Right lobe of liver (tissue), 6 donors: ENCODE data around the gene MEG3. TPM values are rescaled to one million over a fixed set of nuclear protein-coding genes. Genes with fewer than 3 reads are reported as not detected.
A peak's percentile ranks its signal among the peaks of the same experiment; 100 is the strongest.

ENCODE experiments used
- ATAC-seq, 4 donors: fragments of 200-7000 bp; cut with Tn5 transposase; one replicate each; pipeline ENCODE4 v1.9.1; 2020; ENCODE audit warnings: mild to moderate bottlenecking in 4 of 4, moderate library complexity in 4 of 4
- DNase-seq, 3 donors: peaks; one replicate each; pipeline ENCODE4 v3.0.0-alpha.2; 2020
- H3K27ac ChIP-seq, 3 donors: fragments of 200-600 bp; one replicate each; pipeline ENCODE4 v1.8.0; 2022
- H3K27me3 ChIP-seq, 2 donors: fragments of 200-600 bp; one replicate each; pipeline ENCODE4 v1.8.0; 2022
- H3K36me3 ChIP-seq, 4 donors: fragments of 200-600 bp; sonication (generic) in 1 of 4; one replicate each; pipeline versions ENCODE4 v1.5.1 to v1.8.0; 2017 to 2022; ENCODE audit warnings: control low read depth in 1 of 4
- H3K4me1 ChIP-seq, 4 donors: fragments of 200-600 bp; sonication (generic) in 1 of 4; one replicate each; pipeline versions ENCODE4 v1.5.1 to v1.8.0; 2017 to 2022; ENCODE audit warnings: control low read depth in 1 of 4
- H3K4me3 ChIP-seq, 3 donors: fragments of 200-600 bp; one replicate each; pipeline ENCODE4 v1.8.0; 2022
- H3K9me3 ChIP-seq, 4 donors: fragments of 200-600 bp; sonication (generic) in 1 of 4; one replicate each; pipeline versions ENCODE4 v1.5.1 to v1.8.0; 2017 to 2022; ENCODE audit warnings: control low read depth in 1 of 4
- POLR2A ChIP-seq: fragments of 450-650 bp; IDR thresholded peaks from one replicate; pipeline ENCODE4 v1.6.1; 2017; ENCODE audit warnings: antibody characterized with exemption, mild to moderate bottlenecking
- WGBS: methylation state at CpG from one replicate; pipeline ENCODE4 v1.1.6; 2018; ENCODE audit warnings: low coverage, low lambda C conversion rate; ENCODE audit not compliant: insufficient coverage; ENCODE audit errors: missing lambda C conversion rate; 5-methylcytosine and 5-hydroxymethylcytosine counted together
- intact Hi-C, 2 donors: fragments of 100-400 bp; cut with DNase I; formaldehyde crosslinking; loops; one replicate each; pipeline versions ENCODE4 v1.11.2 to v1.14.1; 2022
- total RNA-seq, 6 experiments: library from RNA; depleted of rRNA in 2 of 6; stranded (reverse); fragments of >200 nt in 2 of 6; fragmentation: NEBNext Ultra II Directional in 3 of 6; extraction: Animal tissue kit (Norgen Biotek cat#: 25700) in 3 of 6; gene quantifications; one replicate each; pipeline versions ENCODE4 v1.1.0 to v1.2.4, GENCODE V29; 2016 to 2023
- TF ChIP-seq, protein P1 (sequence below), 4 donors: fragments of 200-600 bp in 3 of 4; fragments of 450-650 bp in 1 of 4; IDR thresholded peaks; one replicate each; pipeline versions ENCODE4 v1.5.1 to v1.8.0; 2016 to 2022; ENCODE audit warnings: antibody characterized with exemption in 4 of 4, mild to moderate bottlenecking in 2 of 4
- donor health status: DM: no; HTN: yes; CAD: no.
- donor health status: DM: no; HTN: no; CAD: no.
- donor health status: DM: no; HTN: no; CAD: no.
- donor health status: DM: no; HTN: yes; CAD: no.
- donor health status: DM: no; HTN: yes; CAD: no.

MEG3 gene
- total RNA-seq, 6 experiments from 2014 or later, result 5.7 to 43.7 (median 23.9) TPM

DNA sequence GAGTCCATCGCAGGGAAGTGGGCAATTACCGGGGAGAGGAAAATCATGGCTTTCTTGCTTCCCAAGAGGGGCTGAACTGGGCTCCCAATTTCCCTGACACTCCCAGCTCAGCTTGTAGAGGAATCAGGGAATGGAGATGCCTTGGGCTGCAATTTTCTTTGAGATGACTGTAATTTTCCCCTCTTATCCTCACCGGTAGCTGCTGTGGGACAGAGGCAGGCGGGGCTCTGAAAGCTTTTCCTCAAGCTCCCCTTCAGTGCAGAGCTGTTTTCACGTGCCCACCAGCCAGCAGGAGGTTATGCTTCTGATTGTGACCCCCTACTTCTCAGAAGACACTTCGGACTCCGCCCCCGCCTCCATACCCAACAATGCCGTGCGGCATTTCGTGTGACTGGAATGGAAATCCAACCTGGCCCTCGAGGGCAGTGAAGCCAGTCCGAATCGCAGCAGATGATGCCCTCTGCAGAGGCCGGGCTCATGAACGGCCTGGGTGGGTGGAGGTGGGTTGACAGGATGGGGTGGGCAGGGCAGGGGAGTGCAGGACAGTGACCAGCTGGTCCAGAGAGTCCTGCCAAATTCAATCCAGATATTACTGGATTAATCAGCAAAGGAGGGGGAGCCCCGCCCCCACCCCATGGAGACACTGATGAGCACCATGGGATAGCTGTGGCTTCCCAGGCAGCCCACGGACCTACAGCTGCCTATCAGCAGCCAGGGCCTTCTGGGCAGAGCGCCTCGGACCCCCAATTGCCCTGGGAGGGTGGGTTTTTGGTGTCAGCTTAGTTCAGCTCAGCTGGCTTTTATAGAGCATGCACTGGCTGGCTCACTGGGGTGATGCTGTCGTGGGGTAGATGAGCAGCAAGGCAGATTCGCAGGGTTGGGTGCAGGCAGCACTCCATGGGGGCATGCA is 40.0 kb downstream of the MEG3 start:
- H3K27ac ChIP-seq, result no peak overlapping the region
- ATAC-seq, result no peak
- no peaks in the 10 kb centered on the region for H3K27me3 ChIP-seq
- no peaks in the 10 kb centered on the region for H3K9me3 ChIP-seq
- DNase-seq, result peak in 1 of 3 donors; percentile 42
- H3K4me1 ChIP-seq, result no peaks in the 10 kb centered on the region
- H3K4me3 ChIP-seq, result no peak overlapping the region
- intact Hi-C loops, result no loop called here
- H3K36me3 ChIP-seq, result no peaks in the 10 kb centered on the region
- TF ChIP-seq, protein P1, sequence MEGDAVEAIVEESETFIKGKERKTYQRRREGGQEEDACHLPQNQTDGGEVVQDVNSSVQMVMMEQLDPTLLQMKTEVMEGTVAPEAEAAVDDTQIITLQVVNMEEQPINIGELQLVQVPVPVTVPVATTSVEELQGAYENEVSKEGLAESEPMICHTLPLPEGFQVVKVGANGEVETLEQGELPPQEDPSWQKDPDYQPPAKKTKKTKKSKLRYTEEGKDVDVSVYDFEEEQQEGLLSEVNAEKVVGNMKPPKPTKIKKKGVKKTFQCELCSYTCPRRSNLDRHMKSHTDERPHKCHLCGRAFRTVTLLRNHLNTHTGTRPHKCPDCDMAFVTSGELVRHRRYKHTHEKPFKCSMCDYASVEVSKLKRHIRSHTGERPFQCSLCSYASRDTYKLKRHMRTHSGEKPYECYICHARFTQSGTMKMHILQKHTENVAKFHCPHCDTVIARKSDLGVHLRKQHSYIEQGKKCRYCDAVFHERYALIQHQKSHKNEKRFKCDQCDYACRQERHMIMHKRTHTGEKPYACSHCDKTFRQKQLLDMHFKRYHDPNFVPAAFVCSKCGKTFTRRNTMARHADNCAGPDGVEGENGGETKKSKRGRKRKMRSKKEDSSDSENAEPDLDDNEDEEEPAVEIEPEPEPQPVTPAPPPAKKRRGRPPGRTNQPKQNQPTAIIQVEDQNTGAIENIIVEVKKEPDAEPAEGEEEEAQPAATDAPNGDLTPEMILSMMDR (IDR thresholded peaks at IDR 0.05), result no peak
- TF ChIP-seq POLR2A, result no peak
- WGBS, result 76% methylated on average over 10 of the region's 22 CpGs

DNA sequence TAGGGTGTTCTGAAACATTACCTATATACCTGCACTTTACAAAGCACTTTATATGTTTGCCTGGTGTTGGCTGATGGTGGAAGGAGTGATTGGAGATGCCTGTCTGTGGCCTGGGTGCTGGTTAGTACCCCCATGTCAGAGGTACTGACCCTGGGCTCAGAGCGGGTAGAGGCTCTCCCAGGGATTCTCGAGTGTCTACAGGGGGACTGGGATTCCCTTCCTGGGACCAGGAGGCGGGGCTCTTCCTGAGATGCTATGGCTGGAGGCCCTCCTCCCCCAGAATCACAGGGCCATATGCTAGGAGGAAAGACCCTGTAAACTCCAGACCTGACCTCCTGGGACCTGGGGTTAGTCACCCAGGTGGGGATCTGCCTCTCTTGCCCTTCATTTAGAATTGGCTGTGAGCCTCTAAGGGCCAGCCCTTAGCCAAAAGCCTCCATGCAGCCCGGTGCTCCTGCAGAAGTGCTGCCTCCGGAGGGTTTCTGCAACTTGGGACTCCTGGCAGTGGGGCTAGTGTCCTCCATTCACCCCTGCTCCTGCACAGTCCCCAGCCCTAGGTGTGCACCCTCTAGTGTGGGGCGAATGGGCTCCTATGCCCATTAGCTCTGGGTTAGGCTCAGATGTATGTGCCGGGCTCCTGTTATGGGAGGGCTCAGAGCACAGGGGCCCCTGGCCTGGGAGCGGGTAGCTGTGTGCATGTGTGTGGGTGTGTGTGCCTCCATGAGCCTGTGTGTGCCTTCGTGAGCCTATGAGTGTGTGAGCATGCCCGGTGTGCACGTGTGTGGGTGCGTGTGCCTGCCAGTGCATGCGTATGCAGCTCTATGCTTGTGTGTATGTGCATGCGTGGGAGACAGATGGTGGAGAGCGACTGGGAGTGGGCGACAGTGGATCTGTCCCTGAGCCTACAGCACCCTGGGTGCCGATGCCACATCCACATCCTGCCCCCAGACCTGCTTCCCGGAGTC is 41.0 kb downstream of the MEG3 start:
- intact Hi-C loops, result no loop called here
- DNase-seq (peak in 1 of 3 donors; percentile 28), ATAC-seq (peak in 1 of 4 donors; percentile 18)
- no peak overlapping the region for H3K27ac ChIP-seq
- 70% methylated on average over 4 of the region's 18 CpGs for WGBS
- no peaks in the 10 kb centered on the region for H3K36me3 ChIP-seq
- no peaks in the 10 kb centered on the region for H3K9me3 ChIP-seq
- no peak for TF ChIP-seq POLR2A
- TF ChIP-seq, protein P1 (IDR thresholded peaks at IDR 0.05), result no peak
- H3K4me3 ChIP-seq, result no peak overlapping the region
- no peaks in the 10 kb centered on the region for H3K4me1 ChIP-seq
- H3K27me3 ChIP-seq, result no peaks in the 10 kb centered on the region

DNA sequence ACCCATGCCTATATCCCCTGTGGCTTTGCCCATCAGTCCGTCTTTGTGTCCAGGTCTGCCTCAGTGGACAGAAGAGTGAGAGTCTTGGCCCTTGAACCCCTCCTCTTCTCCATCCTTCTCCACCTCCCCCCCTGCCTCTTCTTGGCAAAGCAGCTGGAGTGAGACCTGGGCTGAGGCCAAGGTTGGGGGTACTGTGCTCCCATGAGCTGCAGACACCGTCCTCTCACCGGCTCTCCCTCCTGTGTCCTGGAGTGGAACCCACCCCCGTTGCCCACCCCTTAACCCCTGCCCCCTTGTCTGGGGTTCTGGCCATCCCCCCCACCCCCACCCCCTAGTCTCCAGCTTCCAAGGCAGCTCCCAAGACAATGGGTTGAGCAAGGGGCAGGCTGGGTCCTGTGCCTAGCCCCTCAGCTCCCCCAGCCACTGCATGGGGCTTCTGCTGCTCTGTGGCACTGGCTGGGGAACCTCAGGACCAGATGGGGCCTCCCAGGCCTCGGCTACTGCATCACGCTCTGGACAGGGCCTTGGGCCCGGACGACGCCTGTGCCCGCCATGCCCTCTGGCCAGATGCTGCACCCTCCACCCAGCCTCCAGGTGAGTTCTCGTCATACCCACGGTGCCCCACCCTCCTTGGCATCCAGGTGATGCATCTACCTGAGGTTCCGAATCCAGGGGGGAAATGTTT is 41.9 kb downstream of the MEG3 start:
- H3K36me3 ChIP-seq, result no peaks in the 10 kb centered on the region
- 79% methylated on average over 2 of the region's 13 CpGs for WGBS
- no peaks in the 10 kb centered on the region for H3K4me1 ChIP-seq
- H3K4me3 ChIP-seq, result no peak overlapping the region
- no peak overlapping the region for H3K27ac ChIP-seq
- intact Hi-C loops, result no loop called here
- ATAC-seq (no peak), DNase-seq (peak in 1 of 3 donors; percentile 40)
- no peaks in the 10 kb centered on the region for H3K9me3 ChIP-seq
- TF ChIP-seq, protein P1 (IDR thresholded peaks at IDR 0.05), result no peak
- TF ChIP-seq POLR2A, result no peak
- H3K27me3 ChIP-seq, result no peaks in the 10 kb centered on the region

DNA sequence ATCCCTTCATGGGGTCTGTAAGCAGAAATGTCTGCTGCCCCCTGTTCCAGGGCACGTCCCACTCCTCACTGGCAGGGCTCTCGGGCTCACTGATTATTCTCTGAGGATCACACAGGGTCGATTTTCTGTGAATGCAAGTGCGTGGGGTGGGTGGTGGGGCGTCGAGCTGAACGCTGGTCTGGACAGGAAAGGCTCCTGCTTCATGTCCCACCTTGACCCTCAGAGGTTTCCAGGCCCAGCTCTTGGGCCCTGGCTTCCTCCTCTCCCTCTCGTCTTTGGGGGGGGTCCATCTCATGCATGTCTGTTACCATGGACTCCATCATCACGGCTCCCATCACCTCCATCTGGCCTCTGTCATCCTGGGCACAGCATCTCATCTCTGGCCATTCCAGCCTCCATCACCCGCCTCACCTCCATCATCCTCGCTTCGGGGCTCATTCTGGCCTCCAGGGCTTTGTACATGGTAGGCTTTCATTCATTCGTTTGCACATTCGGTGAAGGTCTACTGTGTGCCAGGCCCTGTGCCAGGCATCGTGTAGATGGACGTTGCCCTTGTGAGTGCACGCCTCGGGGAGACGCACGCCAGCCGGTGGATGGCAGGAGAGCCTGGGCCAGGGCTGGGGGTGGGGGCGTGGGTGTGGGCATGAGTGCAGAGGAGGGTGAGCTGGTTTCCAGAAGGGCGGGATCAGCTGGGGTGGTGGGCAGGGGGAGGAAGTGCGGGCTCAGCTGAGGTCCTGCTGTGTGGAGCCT is 42.9 kb downstream of the MEG3 start:
- ATAC-seq, result no peak
- H3K4me3 ChIP-seq, result no peak overlapping the region
- H3K27ac ChIP-seq, result no peak overlapping the region
- DNase-seq, result peak in 1 of 3 donors; percentile 43
- intact Hi-C loops, result no loop called here
- H3K27me3 ChIP-seq, result no peaks in the 10 kb centered on the region
- no peaks in the 10 kb centered on the region for H3K36me3 ChIP-seq
- WGBS, result 79% methylated on average over 12 of the region's 24 CpGs
- H3K4me1 ChIP-seq, result no peaks in the 10 kb centered on the region
- TF ChIP-seq POLR2A, result no peak
- TF ChIP-seq, protein P1 (IDR thresholded peaks at IDR 0.05), result no peak
- H3K9me3 ChIP-seq, result no peaks in the 10 kb centered on the region
